ENCODE measurements around the gene ABTB1. TPM values are rescaled to one million over a fixed set of nuclear protein-coding genes. Genes with fewer than 3 reads are reported as not detected.
A peak's percentile ranks its signal among the peaks of the same experiment; 100 is the strongest.

ABTB1 gene
- 100 to 1,000 TPM in 2 of 6 donors, 10 to 100 TPM in 4; 28.0 to 262 (median 65.8) TPM for total RNA-seq

GRCh38 chr3:127672429-127673190 is at the start of gene ABTB1:
Gene ABTB1, plus strand, starts transcription at chr3:127672952. Its CDS starts 74 bp downstream, at chr3:127673026.
- ATAC-seq (ENCODE audit: low FRiP score in 2 of 2), result peak; percentile 78 to 95
- WGBS, 2 donors, result 1 to 3% methylated on average over 14 to 31 of the region's 102 CpGs
- peaks cover 0 to 19% (median 16%) of the 10 kb centered on the region in 4 donors for H3K36me3 ChIP-seq

GRCh38 chr3:127624063-127624462 is 48.7 kb upstream of the ABTB1 start:
- peaks cover 0 to 23% (median 16%) of the 10 kb centered on the region in 4 donors for H3K36me3 ChIP-seq
- ATAC-seq (ENCODE audit: low FRiP score in 2 of 2), result no peak

More at GRCh38 chr3:127672429-127673190, at the start of gene ABTB1:
- DNase-seq, result peak; percentile 91 to 97
- no peaks in the 10 kb centered on the region for H3K27me3 ChIP-seq
- peak; percentile 29 to 83 for TF ChIP-seq POLR2AphosphoS5 (IDR thresholded peaks at IDR 0.05)
- TF ChIP-seq POLR2A (IDR thresholded peaks at IDR 0.05), result peak; percentile 46 to 85 (median 60)
- no peak for TF ChIP-seq EP300 (IDR thresholded peaks at IDR 0.05)
- no peak for TF ChIP-seq CTCF (IDR thresholded peaks at IDR 0.05)
- H3K9me3 ChIP-seq, result no peaks in the 10 kb centered on the region
- H3K4me3 ChIP-seq, result peak within 1 kb of the TSS; percentile 95 to 99 (median 96)
- H3K4me1 ChIP-seq, result peaks cover 18 to 36% (median 21%) of the 10 kb centered on the region in 4 donors
- H3K27ac ChIP-seq, result peak within 1 kb of the TSS; percentile 92 to 99 (median 94)

GRCh38 chr3:127625821-127626220 is 46.9 kb upstream of the ABTB1 start:
- peaks cover 0 to 11% (median 5%) of the 10 kb centered on the region in 4 donors for H3K27me3 ChIP-seq
- H3K27ac ChIP-seq, result no peak overlapping the region
- DNase-seq (no peak), ATAC-seq (ENCODE audit: low FRiP score in 2 of 2) (no peak)
- H3K4me3 ChIP-seq, result no peak overlapping the region
- 52 to 58% methylated on average over 2 of the region's 2 CpGs for WGBS, 2 donors
- H3K4me1 ChIP-seq, result peaks cover 12 to 16% (median 12%) of the 10 kb centered on the region in 4 donors
- no peaks in the 10 kb centered on the region for H3K9me3 ChIP-seq
- TF ChIP-seq POLR2AphosphoS5 (IDR thresholded peaks at IDR 0.05), result no peak
- no peak for TF ChIP-seq POLR2A (IDR thresholded peaks at IDR 0.05)
- TF ChIP-seq EP300 (IDR thresholded peaks at IDR 0.05), result no peak
- TF ChIP-seq CTCF (IDR thresholded peaks at IDR 0.05), result no peak
- peaks cover 0 to 12% (median 11%) of the 10 kb centered on the region in 4 donors for H3K36me3 ChIP-seq

More at GRCh38 chr3:127624063-127624462, 48.7 kb upstream of the ABTB1 start:
- H3K4me1 ChIP-seq, result peaks cover 0 to 4% (median 0%) of the 10 kb centered on the region in 4 donors
- 83 to 95% methylated on average over 5 of the region's 5 CpGs for WGBS, 2 donors
- H3K9me3 ChIP-seq, result no peaks in the 10 kb centered on the region
- DNase-seq, result no peak
- no peak for TF ChIP-seq POLR2A (IDR thresholded peaks at IDR 0.05)
- TF ChIP-seq EP300 (IDR thresholded peaks at IDR 0.05), result no peak
- TF ChIP-seq POLR2AphosphoS5 (IDR thresholded peaks at IDR 0.05), result no peak
- TF ChIP-seq CTCF (IDR thresholded peaks at IDR 0.05), result no peak
- no peak overlapping the region for H3K4me3 ChIP-seq
- H3K27me3 ChIP-seq, result no peaks in the 10 kb centered on the region
- no peak overlapping the region for H3K27ac ChIP-seq

GRCh38 chr3:127628426-127628787 is 44.3 kb upstream of the ABTB1 start:
- Histone ChIP-seq H3K27me3 (peaks cover 0 to 11% (median 5%) of the 10 kb centered on the region in 4 donors), H3K4me3 (no peak overlapping the region), H3K4me1 (peaks cover 12 to 16% (median 12%) of the 10 kb centered on the region in 4 donors), H3K9me3 (no peaks in the 10 kb centered on the region), H3K27ac (no peak overlapping the region), H3K36me3 (no peaks in the 10 kb centered on the region)
- ATAC-seq (ENCODE audit: low FRiP score in 2 of 2) (no peak), DNase-seq (no peak)
- 75 to 78% methylated on average over 4 of the region's 4 CpGs for WGBS, 2 donors
- TF ChIP-seq POLR2AphosphoS5 (IDR thresholded peaks at IDR 0.05) (no peak), POLR2A (IDR thresholded peaks at IDR 0.05) (no peak), EP300 (IDR thresholded peaks at IDR 0.05) (no peak), CTCF (IDR thresholded peaks at IDR 0.05) (no peak)
